ENCODE data around the gene HRH4.

HRH4 gene

DNA sequence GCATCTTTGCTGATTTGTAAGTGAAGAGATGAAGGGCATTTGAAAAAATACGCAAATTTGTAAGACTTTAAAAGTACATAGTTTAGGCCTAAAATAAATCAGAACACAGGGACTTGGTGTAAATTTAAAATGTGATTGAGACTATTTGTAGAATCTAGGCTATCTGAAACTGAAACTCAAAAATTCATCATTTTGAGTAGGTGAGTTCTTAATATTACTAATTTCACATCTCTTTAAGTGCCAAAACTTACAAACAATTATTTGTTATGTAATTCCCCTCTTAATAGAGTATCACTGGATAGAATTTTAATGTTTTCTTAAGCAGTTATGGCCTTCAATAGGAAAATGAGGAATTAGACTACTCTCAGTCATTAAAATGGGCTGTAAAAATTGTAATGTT, 14.0 kb upstream of the HRH4 start:
- no peak for TF ChIP-seq ZFX (IDR thresholded peaks at IDR 0.05; ENCODE audit: borderline replicate concordance)
- TF ChIP-seq, protein P1, sequence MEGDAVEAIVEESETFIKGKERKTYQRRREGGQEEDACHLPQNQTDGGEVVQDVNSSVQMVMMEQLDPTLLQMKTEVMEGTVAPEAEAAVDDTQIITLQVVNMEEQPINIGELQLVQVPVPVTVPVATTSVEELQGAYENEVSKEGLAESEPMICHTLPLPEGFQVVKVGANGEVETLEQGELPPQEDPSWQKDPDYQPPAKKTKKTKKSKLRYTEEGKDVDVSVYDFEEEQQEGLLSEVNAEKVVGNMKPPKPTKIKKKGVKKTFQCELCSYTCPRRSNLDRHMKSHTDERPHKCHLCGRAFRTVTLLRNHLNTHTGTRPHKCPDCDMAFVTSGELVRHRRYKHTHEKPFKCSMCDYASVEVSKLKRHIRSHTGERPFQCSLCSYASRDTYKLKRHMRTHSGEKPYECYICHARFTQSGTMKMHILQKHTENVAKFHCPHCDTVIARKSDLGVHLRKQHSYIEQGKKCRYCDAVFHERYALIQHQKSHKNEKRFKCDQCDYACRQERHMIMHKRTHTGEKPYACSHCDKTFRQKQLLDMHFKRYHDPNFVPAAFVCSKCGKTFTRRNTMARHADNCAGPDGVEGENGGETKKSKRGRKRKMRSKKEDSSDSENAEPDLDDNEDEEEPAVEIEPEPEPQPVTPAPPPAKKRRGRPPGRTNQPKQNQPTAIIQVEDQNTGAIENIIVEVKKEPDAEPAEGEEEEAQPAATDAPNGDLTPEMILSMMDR (IDR thresholded peaks at IDR 0.05), result no peak

DNA sequence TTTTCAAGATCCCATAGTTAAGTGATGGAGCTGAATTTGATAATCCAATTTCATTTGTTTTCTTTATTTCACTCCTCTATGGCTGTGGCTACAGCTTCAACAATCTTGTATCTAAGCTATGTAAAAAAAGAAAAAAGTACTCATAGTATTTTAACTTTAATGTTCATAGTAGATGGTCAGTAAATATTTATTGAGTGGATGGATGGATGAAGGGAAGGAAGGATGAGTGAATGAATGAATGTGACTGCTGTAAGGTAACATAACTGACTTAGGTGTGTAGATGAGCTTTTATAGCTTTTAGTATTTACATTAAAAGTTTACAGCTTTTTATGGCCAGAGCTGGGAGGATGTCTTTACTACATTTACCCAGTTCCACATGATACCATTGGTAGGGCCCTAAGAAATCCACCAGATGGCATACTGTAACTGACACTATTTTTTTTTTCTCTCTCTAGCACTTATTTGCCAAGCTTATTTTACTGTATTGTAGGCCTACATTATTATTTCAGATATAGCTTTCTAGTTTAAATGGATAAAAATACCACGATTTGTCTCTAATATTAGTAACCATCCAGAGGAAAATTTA, 13.4 kb upstream of the HRH4 start:
- TF ChIP-seq ZFX (IDR thresholded peaks at IDR 0.05; ENCODE audit: borderline replicate concordance), result no peak
- TF ChIP-seq, protein P1 (IDR thresholded peaks at IDR 0.05), result peak; percentile 52
- H3K27ac ChIP-seq, result no peak overlapping the region

More for the DNA sequence above, 14.0 kb upstream of the HRH4 start:
- no peak overlapping the region for H3K27ac ChIP-seq

GRCh38 chr18:24447961-24448360, 12.5 kb upstream of the HRH4 start:
- no peak for TF ChIP-seq ZFX (IDR thresholded peaks at IDR 0.05; ENCODE audit: borderline replicate concordance)
- TF ChIP-seq, protein P1 (IDR thresholded peaks at IDR 0.05), result no peak
- no peak overlapping the region for H3K27ac ChIP-seq

DNA sequence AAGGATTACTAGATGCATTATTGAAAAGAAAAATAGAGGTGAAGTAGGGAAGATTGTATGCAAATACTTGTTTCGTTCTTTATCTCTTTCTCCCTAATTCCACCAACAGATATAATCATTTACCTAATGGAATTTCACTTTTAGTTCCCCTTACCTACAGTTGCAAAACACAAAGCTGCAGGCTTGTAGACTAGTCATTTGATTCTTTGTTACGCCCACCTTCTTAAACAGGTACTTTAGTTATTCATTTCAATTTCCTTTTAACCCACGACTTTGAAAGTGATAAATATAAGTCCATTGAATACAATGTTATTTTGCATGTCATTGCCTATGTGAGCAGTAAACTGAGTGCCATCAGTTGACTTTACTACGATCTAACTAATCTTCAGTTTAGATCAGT, 3.9 kb upstream of the HRH4 start:
- TF ChIP-seq, protein P1 (IDR thresholded peaks at IDR 0.05), result no peak
- TF ChIP-seq ZFX (IDR thresholded peaks at IDR 0.05; ENCODE audit: borderline replicate concordance), result no peak
- H3K27ac ChIP-seq, result no peak overlapping the region

DNA sequence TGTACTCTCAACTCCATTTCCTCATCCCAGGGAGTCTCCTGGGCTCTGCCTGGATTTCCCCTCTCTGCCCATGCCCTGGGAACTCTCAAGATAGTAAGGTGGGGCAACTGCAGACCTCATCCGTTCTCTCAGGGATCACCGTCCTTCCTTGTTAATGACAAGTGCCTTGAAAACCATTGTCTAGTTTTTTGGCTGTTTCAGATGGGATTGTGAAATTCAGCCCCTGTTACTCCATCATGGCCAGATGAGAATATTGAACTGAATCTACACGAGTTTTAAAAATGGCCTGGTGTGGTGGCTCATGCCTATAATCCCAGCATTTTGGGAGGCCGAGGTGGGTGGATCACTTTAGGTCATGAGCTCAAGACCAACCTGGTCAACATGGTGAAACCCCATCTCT, 665 bp upstream of the HRH4 start:
- no peak for TF ChIP-seq ZFX (IDR thresholded peaks at IDR 0.05; ENCODE audit: borderline replicate concordance)
- TF ChIP-seq, protein P1 (IDR thresholded peaks at IDR 0.05), result no peak
- no peak overlapping the region for H3K27ac ChIP-seq

- no peak overlapping the region for H3K27ac ChIP-seq
- TF ChIP-seq, protein P1 (IDR thresholded peaks at IDR 0.05), result no peak
- no peak for TF ChIP-seq ZFX (IDR thresholded peaks at IDR 0.05; ENCODE audit: borderline replicate concordance)
Observed at GRCh38 chr18:24461996-24462395, 1.6 kb downstream of the HRH4 start.

GRCh38 chr18:24462838-24463775, 2.7 kb downstream of the HRH4 start:
- no peak overlapping the region for H3K27ac ChIP-seq
- TF ChIP-seq ZFX (IDR thresholded peaks at IDR 0.05; ENCODE audit: borderline replicate concordance), result no peak
- TF ChIP-seq, protein P1 (IDR thresholded peaks at IDR 0.05), result no peak
